CMK (cell line): ENCODE results near the gene KCTD21.

Source experiments
- DNase-seq: peaks from one replicate; pipeline ENCODE4 v3.0.0-alpha.2; 2010; ENCODE audit warnings: low read depth

KCTD21 gene

DNA sequence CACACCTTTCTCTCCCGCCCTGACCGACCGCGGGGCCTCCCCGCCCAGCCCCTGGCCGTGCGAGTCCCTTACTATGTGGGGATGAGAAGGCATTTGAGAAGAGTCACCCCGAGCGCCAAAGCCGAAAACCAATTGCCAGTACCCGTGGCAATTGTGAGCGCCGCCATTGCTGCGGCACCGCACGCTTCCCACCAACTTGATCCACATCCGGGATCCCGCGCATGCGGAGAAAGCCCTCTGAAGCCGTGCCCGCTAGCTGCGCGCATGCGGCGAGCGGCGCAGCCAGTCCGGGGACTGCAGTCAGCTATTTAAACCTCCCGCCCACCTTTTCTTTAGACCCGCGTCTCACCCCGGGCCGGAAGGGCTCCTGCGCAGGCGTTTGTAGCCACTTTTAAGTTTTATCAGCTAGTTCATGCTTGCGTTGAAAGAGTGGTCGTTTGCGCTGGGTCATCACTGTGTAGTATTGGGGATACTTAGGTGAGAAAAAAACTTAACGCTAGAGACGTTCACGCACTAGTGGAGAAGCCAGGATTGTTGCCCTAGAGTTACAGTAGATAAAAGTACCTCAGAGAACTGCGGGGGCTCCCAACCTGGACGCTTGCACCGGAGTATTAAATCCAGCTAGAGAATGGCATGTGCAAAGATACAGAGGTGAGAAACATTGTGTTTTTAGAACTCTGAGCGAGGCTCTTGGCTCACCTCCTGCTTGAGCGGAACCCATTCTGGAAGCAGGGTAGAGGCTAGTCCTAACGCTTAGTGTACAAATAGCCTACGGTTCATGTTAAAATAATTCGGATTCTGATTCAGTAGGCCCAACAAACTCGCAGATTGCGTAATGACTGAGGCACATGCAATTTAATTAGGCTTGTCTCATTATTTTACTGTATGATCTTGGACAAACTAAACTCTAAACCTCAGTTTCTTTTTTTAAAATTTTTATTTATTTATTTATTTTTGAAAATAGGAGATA lies 48.7 kb downstream of the KCTD21 start, which contains the start of gene ALG8:
TSS of gene ALG8 (minus strand) at position 205 of the 970 bp plus-strand sequence. CDS start at position 167, 38 bp downstream.
- peak; percentile 95 for DNase-seq

DNA sequence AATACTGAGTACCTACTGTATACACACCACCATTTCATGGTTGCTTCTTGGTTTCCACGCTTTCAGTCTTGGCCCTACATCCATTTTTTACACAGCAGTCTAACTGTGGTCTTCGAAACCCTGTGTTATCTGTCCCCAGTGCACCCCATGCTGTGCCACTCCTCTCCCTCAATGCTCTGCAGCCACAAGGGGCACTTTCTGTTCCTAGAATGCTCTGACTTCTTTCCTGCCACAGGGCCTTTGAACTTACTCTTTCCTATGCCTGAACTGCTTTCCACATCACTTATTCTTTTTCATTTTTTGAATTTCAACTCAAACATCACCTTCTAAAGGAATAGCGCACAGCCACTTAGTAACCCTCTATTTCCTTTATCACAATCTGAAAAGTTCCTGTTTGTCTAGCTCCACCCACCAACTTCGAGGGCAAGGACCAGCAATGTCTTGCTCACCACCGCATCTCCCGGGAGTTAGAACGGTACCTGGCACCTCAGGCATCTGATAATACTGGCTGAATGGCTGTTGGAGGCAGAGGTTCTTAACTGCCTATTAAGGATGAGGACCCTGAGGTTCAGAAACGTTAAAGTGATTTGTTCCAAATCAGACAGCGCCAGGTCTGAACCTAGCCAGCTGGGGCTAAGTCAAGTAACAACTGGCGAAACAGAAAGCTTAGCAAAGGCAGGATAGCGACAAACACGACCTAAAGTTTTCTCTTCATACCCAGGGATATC lies 49.6 kb downstream of the KCTD21 start:
- DNase-seq, result peak; percentile 69

DNA sequence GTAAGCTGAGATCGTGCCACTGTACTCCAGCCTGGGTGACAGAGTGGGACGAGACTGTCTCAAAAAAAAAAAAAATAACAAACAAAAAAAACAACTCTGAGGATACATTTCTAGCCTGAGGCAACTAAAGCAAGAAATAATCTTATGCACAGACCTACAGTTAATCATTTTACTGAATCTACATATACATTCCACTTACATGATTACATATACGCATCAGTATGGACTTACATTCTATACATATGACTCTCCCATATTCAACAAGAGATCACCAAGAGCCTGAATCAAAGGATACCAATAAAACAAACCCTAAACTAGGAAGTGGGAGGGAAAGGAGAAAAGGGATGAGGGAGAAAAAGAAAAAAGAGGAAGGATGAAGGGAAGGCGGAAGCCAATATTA lies 50.1 kb downstream of the KCTD21 start:
- no peak for DNase-seq

DNA sequence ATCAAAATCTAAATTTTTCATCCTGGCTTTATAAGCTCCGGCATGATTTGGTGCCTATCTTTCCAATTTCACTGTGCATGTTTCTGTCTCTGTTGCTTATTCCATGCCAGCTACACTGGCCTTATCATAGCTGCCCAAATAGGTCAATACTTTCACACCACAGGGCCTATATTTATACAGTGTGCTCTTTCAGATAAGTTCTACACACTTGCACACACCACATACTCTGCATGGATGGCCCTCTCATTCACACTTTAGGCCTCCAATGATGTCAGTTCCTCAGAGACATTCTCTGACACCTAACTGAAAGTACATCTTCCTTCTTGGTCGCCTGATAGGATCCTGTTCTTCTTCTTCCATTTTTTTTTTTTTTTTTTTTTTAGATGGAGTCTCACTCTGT lies 56.0 kb downstream of the KCTD21 start:
- no peak for DNase-seq

DNA sequence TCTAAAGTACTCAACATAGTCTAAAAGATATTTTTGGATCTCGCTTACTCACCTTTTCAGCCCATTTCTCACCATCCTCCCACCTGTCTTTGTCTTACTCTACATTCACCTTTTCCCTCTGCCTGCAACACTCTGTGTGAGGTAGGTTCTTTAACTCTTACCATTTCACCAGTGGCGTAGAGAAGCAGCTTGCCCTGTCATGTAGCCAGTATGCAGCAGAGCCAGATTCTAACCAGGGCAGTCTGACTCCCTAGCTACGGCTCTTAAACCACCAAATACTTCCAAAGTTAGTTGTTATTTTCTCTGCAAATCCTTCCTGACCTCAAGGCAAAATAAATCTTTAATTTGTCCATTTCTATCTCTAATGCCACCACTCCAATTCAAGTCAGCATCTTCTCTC lies 56.5 kb downstream of the KCTD21 start:
- DNase-seq, result no peak

DNA sequence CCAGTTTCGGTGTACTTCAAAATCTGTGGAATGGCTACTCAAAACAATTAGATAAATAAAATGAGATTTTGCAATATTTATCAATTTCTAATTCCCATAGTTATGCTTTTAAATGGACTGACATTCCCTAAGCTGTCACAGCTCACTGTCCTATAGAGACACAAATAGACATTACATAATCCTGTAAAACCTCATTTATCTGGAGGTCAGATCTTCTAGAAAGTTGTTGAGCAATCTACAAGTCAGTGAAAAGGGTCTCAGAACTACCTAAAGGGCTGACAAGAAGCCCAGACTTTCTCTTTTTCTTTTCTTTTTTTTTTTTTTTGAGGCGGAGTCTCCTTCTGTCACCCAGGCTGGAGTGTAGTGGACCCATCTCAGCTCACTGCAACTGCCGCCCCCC lies 61.0 kb downstream of the KCTD21 start:
- no peak for DNase-seq
